IMR-90 (cell line): ENCODE measurements around the gene USP31.

Experiments used
- BHLHE40 ChIP-seq: fragments of 150-350 bp; IDR thresholded peaks from 2 replicates; pipeline ENCODE4 v1.6.1; 2016; ENCODE audit warnings: mild to moderate bottlenecking, low read depth, low read length
- CTCF ChIP-seq: conservative IDR thresholded peaks from 2 replicates; pipeline ENCODE4 v1.5.1; 2012; ENCODE audit warnings: mild to moderate bottlenecking, low read depth, low read length, improper control_type of control experiment
- ELK1 ChIP-seq: fragments of 150-350 bp; IDR thresholded peaks from 2 replicates; pipeline ENCODE4 v1.6.1; 2016; ENCODE audit warnings: low read depth, mild to moderate bottlenecking, low read length, moderate library complexity, borderline replicate concordance
- FOS ChIP-seq: fragments of 150-350 bp; IDR thresholded peaks from 2 replicates; pipeline ENCODE4 v1.6.1; 2016; ENCODE audit warnings: low read depth, low read length
- MAFK ChIP-seq: IDR thresholded peaks from 2 replicates; pipeline ENCODE4 v1.6.1; 2012; ENCODE audit warnings: low read depth, low read length, improper control_type of control experiment
- MAZ ChIP-seq: IDR thresholded peaks from 2 replicates; pipeline ENCODE4 v1.6.1; 2012; ENCODE audit warnings: low read depth, mild to moderate bottlenecking, low read length, improper control_type of control experiment, moderate library complexity, borderline replicate concordance
- MXI1 ChIP-seq: IDR thresholded peaks from 2 replicates; pipeline ENCODE4 v1.6.1; 2012; ENCODE audit warnings: low read depth, mild to moderate bottlenecking, low read length, moderate library complexity, borderline replicate concordance
- POLR2A ChIP-seq: IDR thresholded peaks from 2 replicates; pipeline ENCODE4 v1.6.1; 2012; ENCODE audit warnings: mild to moderate bottlenecking, low read depth, low read length
- RAD21 ChIP-seq: IDR thresholded peaks from 2 replicates; pipeline ENCODE4 v1.6.1; 2012; ENCODE audit warnings: low read length, improper control_type of control experiment
- RCOR1 ChIP-seq: IDR thresholded peaks from 2 replicates; pipeline ENCODE4 v1.6.1; 2012; ENCODE audit warnings: mild to moderate bottlenecking, low read length, improper control_type of control experiment; ENCODE audit not compliant: insufficient replicate concordance
- RFX5 ChIP-seq: IDR thresholded peaks from 2 replicates; pipeline ENCODE4 v1.8.0; 2012; ENCODE audit warnings: low read depth, mild to moderate bottlenecking, low read length, moderate library complexity
- SMC3 ChIP-seq: fragments of 150-350 bp; IDR thresholded peaks from 2 replicates; pipeline ENCODE4 v1.6.1; 2016; ENCODE audit warnings: low read depth, mild to moderate bottlenecking, antibody characterized with exemption, low read length, moderate library complexity
- USF2 ChIP-seq: fragments of 150-350 bp; IDR thresholded peaks from 2 replicates; pipeline ENCODE4 v1.6.1; 2017; ENCODE audit warnings: mild to moderate bottlenecking, antibody characterized with exemption, low read length, low read depth

- TF ChIP-seq CTCF (no peak), POLR2A (no peak), MAZ (no peak), RFX5 (no peak), FOS (no peak), MAFK (no peak), BHLHE40 (no peak), SMC3 (no peak), RAD21 (no peak), MXI1 (no peak), USF2 (no peak), ELK1 (no peak), RCOR1 (no peak)
Observed at GRCh38 chr16:23143391-23143790, 5.9 kb downstream of the USP31 start.
